Stimulated activated CD8-positive, alpha-beta memory T cell treated with anti-CD3 and anti-CD28 coated beads, Interleukin-15, amount 100 ng/mL, for 4 hours (primary cell): ENCODE data around the gene S100A12.

Experiments
- DNase-seq, 2 donors: peaks; one replicate each; pipeline ENCODE4 v3.0.0-alpha.2; 2020; ENCODE audit warnings: low read depth in 2 of 2

Gene S100A12

DNA sequence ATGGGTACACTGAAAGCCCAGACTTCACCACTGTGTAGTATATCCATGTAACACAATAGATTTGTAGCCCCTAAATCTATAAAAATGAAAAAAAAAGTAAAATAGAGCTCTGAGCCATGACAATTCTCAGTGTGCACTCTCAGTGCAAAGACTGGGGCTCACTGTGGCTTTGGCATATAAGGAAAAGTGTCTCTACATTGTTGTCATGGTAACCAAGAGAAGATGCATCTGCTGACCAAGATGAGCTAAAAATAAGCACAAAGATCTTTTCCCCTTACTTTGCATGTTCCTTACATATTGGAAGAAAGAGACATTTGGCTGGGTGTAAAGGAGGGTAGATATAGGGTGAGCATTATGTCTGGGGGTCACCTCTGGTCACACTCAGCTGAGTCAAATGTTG lies 38.8 kb downstream of the S100A12 start:
- DNase-seq: no peak

- no peak for DNase-seq
These were observed 41.5 kb downstream of the S100A12 start for GRCh38 chr1:153333902-153334301.

- no peak for DNase-seq
These were observed 50.5 kb downstream of the S100A12 start for GRCh38 chr1:153324912-153325311.
